ENCODE measurements around the gene NNAT.

Gene NNAT

DNA sequence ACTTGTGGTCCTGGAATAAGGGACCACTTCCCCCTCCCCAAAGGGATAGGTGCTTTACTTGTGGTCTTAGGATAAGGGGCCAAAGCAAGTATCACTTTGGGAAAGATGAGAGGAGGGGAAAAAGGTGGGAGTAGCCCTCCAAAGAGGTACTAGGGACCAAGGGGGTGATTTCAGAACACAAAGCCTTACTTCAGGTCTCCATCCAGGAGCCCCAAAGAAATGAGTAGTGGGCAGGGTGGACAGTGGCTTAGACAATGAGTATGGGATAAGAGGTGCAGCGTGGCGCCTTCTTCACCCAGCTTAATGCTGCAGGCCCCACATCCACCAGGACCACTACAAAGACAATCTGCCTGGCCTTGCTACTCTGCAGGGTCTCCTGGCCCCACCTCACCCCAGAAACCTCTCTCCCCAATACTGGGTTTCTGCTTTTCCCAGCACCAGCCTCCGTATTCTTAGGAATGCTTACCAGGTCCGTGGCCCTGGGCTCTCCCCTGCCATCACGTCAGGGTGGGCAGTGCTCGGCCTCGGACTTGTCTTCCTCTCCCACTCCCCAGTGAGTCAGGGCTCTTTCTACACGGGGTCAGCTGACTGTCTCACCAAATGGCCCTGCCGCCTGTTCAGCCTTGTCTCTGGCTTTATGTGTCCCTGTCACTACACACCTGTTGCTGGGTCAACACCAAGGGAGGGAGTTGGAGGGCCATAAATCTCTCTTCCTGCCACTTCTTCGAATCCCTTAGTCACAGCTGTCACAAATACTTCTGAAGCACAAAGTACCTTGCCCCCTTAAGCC lies 3.1 kb downstream of the NNAT start:
- no peak for DNase-seq (ENCODE audit: low spot score)

DNA sequence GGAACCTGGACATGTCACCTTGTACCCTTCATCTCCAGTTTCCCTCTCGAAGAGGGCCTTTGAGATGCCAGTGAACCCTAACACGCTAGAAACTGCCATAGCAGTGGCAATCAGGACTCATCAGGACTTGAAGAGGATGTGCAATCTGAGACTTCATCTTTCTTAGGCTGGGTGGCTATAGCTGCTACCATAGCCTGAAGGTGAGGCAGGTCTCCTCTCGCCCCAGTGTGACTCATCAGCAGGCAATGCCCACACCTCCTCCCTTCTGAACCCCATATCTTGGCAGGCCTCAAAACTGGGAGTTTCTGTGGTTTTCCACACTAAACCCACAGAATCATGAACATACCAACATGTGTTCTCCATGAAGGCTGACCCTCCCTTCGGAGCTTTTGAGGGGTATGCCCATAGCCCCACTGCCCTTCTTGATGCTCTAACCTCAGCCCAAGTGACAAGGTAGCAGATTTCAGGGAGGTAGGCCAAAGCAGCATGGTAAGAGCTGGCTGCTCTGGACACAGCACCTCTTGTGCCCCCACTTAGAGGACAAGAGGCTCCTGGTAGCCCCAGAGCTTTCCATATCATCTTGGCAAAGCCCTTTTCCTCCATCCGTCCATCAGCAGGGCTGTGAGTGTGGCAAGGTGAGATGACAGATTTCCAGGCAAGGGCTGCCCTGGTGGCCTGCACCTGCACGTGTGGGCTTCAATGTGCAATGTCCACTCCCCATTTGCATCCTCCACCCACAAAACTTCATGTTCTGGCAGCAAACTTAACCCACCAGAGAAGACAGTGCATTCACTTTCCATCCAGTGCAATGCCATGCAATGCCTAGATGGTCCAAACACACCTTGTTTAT lies 4.0 kb downstream of the NNAT start:
- DNase-seq (ENCODE audit: low spot score): no peak

DNA sequence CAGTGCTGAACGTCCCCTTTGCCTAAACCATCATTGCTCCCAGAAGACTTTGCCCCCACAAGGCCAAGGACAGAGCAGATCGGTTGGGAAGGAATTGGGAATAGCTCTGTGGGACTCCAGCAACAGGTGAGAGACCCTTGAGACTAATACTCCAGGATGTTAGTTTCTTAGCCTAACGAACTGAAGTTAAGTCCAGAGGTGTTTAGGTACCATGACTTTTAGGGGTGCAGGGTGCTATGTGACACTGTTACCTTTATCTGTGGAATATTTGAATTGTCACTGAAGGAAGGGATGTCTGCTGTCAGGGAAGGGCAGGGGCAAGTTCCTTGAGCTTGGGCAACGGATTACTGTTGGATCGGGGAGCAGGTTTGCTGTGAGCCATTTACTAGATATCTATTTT lies 4.8 kb downstream of the NNAT start:
- DNase-seq (ENCODE audit: low spot score): no peak

DNA sequence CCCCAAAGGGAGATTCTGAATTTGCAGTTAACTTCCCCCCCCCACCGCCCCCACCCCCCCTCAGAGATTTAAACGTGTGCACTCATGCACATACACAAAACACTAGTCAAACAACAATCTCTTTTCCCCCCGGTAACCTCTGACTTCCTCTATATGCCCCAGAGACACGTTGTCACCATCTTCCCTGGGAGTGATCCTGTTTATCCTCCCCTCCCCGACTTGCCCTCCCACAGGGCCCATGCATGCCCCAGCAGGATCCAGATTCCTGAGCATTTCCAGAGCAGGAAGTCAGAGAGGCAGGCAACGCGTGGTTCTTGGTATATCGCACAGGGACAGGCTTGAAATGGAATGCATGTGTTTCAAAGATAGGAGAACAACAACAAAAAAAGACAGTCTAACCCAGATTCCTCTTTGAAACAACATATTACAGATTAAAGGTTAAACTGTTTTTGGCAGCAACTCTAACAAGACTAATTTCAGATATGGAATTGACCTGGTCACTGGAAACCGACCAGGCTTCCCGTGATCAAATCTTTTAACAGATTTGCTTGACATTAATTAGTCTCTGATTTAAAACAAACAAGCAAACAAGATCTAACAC lies 5.3 kb downstream of the NNAT start:
- peak; percentile 57 for DNase-seq (ENCODE audit: low spot score)

- DNase-seq (ENCODE audit: low spot score): peak; percentile 56
Measured at GRCh38 chr20:37526839-37527637, 6.0 kb downstream of the NNAT start.

- DNase-seq (ENCODE audit: low spot score): peak; percentile 94
Measured at GRCh38 chr20:37527638-37528445, 6.8 kb downstream of the NNAT start, which contains the start of gene BLCAP. TSS of gene BLCAP (minus strand) at chr20:37527876. CDS start at chr20:37519174, 8,702 bp downstream.

GRCh38 chr20:37528446-37529213 lies 7.6 kb downstream of the NNAT start:
- DNase-seq (ENCODE audit: low spot score): no peak

DNA sequence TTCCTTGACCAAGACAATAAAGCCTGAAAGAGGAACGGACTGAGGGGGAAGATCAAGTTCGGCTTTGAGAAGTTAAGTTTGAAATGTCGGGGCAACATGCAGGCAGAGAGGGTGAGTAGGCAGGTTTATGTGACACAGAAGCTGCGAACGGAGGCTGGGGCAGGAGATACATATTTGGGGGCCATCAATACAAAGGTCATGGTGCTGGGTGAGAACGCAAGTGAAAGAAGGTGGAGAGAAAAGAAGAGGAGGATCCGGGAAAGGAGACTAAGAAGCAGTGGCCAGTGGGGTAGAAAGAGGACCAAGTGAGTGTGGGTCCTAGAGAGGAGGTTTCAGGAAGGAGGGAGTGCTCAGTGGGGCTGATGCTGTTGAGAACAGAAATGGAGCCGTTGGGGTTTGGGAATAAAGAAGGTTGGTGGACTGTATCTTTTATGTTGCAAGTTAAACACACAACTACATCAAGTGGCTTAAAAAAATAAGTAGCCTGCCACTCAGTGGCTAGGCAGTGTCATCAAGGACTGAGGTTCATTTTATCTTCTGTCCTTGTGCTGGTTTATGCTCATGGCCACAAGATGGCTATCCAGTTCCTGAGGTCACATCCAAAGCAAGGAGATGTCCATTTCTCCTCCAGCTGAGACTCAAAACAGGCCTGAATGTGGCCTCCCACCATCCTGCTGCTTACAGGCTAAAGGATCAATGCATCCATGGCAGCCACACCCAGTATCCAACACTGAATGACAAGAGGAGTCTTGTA lies 8.3 kb downstream of the NNAT start:
- no peak for DNase-seq (ENCODE audit: low spot score)

GRCh38 chr20:37529968-37530600 lies 9.0 kb downstream of the NNAT start:
- no peak for DNase-seq (ENCODE audit: low spot score)

GRCh38 chr20:37530696-37531095 lies 9.6 kb downstream of the NNAT start:
- no peak for DNase-seq (ENCODE audit: low spot score)

GRCh38 chr20:37531856-37532255 lies 10.8 kb downstream of the NNAT start:
- DNase-seq (ENCODE audit: low spot score): no peak

DNA sequence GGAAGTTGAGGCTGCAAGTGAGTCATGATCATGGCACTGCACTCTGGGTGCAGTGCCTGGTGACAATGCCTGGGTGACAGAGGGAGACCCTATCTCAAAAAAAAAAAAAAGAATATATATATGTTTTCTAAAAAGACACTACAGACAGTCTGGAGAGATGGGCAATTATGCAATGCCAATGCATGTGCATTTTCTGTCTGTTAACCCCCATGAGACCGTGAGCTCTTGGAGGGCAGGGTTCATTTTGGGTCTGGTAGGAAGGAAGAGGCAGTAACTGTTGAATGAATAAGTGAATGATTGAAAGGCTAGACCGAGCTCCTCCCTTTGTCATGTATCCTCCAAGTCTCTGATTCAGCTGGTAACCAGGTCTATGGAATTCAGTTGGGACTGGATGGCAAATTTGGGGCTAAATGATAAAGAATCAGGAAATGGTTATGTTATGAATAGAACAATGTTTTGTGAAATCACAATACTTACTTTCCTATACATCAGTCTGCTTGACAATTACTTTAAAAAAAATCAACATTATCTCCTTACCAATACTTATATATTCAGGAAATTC lies 12.2 kb downstream of the NNAT start:
- DNase-seq (ENCODE audit: low spot score): no peak

DNA sequence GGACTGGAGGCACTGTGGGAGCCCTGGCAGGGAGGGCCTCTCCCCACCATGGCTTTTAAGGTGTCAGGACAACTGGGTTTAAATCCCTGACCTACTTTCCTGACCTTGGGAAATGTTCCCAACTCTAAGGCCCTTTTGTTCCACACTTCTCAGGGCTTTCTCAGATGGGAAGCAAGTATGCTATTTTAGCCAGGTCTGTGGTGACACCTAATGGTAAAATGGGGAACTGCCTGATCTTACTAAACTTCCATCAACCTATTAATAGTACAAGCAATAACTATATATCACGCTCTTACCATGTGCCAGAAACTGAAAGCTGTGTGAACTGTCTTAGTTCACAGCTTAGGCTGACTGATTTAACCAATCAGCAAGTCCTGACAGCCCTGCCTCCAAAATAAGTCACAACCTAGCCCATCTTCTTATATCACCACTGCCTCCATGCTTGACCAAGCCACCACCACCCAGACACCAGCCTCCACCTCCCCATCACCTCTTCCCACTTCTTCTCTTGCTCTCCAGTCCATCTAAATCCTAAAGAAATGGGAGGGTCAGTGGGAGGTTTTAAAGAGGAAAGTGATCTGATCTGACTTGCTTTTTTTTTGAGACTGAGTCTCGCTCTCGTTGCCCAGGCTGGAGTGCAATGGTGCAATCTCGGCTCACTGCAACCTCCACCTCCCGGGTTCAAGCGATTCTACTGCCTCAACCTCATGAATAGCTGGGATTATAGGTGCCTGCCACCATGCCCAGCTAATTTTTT lies 13.5 kb downstream of the NNAT start:
- DNase-seq (ENCODE audit: low spot score): peak; percentile 71

DNA sequence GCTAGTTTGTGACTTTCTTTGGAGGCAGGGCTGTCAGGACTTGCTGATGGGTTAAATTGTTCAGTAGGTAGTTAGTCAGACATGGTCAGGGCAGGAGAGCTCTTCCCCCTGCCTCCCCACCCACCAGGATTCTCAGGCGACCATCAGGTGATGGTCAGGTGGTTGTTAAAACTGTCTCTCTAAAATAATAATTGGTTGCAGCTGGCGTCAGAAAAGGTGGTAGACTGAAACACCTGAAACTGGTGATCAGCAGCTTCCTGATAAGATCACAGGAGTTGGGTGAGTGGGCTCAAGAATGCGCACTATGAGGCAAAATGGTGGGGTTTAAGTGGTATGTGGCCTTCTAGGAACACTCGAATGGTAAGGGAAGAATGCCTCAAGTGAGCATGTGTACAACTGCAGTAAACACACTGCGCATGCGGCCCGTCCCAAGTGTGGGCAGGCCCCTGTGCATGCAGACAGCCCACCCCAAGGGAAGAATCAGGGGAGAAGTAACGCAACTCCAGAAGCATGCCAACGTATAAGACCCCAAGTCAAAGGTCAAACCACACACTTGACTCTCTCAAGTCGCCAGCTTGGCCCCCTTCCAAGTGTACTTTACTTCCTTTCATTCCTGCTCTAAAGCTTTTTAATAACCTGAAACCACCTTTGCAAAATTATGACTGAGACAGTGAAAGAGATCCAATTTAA lies 14.5 kb downstream of the NNAT start:
- no peak for DNase-seq (ENCODE audit: low spot score)

- DNase-seq (ENCODE audit: low spot score): no peak
Measured at GRCh38 chr20:37537505-37537904, 16.5 kb downstream of the NNAT start.

DNA sequence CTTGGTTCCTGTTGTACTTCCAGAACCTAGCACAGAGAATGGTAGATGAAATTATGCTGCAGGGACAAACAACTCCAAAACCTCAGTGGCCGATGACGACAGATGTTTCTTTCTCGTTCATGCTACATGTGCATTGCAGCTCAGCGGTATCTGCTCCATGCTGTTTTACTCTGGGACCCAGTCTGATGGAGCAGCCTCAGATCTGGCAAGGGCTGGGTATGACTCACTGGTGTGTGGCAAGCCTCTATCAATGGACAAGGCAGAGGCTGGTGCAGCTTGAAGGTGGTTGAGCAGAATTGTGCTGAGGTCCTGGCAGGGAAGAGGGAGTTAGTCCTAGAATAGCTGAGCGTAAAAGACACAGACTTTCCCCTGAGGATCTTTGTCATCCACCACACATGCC lies 17.0 kb downstream of the NNAT start:
- peak; percentile 65 for DNase-seq (ENCODE audit: low spot score)

- DNase-seq (ENCODE audit: low spot score): no peak
Measured at GRCh38 chr20:37539424-37539823, 18.4 kb downstream of the NNAT start.
